ENCODE data around the gene KMT2C.

The KMT2C gene

DNA sequence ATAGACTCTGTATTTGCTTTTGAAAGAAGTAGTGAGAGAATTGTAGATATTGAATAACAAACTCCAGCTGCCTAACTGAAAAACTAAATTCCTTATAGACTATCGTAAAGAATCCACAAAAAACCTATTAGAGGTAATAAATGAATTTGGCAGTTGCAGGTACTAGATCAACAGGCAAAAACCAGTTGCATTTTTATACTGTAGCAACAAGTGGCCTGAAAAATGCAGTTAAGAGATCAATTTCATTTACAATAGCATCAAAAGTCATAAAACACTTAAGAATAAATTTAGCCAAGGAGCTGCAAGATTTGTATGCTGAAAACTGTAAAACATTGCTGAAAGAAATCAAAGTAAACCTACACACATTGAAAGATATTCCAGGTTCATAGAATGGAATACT is 340.0 kb downstream of the KMT2C start:
- DNase-seq, result no peak

DNA sequence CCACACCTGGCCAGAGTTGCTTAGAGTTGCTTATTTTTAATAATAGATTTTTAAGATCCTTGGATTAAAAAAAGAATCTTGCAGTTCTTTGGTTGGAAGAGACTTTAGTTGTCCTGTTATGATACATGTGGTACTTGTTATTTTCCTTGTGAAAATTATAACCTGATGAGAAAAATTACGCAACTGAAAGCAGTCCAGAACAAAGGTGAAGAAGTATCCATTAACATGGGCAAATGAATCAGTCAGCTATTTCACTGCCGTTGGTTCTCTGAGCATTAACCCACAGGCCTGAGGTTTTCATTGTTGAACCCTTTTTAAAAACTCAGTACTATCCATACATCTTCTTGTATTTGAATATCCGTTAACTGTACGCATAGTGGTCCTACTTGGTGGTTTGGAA is 342.1 kb downstream of the KMT2C start:
- no peak for DNase-seq

DNA sequence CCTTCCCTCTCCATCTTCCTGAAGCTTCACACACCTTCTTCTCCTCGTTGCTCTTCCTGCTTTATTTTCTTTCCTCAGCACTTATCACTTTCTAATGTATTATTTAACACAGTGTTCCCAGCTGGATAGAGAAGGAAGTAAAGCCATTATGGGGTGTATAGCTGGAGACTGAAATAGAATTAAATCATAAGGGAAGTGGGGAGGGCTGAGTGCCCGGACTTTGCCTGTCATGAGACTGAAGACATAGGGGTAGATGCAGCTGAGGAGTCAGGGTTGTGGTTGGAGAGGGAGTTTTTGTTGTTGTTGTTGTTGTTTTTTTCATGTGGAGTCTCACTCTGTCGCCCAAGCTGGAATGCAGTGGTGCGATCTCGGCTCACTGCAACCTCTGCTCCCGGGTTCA is 345.1 kb downstream of the KMT2C start:
- DNase-seq, result no peak

DNA sequence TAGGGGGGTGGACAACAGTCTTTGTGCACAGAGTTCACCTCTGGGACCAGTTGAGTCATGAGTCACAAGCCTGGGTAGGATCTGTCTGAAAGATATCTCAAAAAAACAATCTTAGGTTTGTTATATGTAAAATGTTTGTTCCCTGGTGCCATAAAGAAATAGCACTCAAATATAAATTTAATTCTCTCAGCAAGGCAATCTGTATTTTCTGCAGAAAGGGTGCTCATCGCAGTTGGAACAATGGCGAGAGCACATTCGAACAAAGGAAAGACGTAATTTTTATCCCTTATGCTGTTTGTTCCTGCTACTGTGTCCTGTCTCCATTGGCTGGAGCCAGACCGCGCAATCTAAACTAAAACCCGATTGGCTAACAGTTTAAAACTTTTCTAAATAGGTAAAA is 346.6 kb downstream of the KMT2C start:
- DNase-seq, result no peak

DNA sequence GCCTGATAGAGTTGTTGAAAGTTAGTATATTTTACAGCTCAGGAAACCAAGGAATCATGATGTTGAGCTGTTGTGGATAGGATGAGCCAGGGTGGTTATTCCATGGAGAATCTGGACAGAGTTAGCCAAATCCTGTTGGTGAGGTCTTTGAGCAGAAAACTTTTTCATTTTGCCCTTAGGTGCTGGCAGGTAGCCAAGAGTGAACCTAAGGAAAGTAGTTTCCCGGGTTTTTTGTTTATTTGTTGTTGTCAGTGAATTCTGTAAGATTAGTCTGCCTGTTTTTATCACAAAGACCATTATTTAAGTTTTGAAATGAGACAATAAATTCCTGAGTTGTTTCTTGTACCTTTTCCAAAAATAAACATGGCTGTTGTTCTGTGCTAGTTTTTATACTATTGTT is 349.3 kb downstream of the KMT2C start:
- no peak for DNase-seq

DNA sequence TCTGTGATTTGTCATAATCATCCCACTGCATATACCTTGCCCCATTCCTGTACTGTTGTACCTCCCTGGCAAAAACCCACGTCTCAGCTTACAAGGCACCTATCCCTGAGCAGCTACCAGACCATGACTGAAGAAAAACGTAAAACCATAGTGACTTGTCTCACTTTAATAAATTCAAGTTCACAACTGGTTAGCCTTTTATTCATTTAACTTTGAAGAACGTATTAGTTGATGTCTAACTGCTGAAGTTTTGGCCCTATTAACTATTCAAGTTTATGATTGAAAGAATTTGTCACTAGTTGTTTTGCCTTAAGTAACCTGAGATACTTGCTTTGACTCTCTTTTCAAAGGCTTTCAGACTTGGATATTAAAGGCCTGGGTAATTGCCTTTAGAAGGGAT is 350.7 kb downstream of the KMT2C start:
- no peak for DNase-seq

Data from KG1 (cell line).